HPDE6-E6E7 (cell line): ENCODE results near the gene FAM50A.

ENCODE experiments used
- DNase-seq: peaks from one replicate; pipeline ENCODE4 v3.0.0; 2011; ENCODE audit warnings: missing footprints; ENCODE audit errors: extremely low spot score

The FAM50A gene

GRCh38 chrX:154412468-154412867 lies 31.5 kb upstream of the FAM50A start:
- DNase-seq = no peak

GRCh38 chrX:154413142-154413541 lies 30.8 kb upstream of the FAM50A start:
- no peak for DNase-seq

GRCh38 chrX:154417157-154417556 lies 26.8 kb upstream of the FAM50A start:
- no peak for DNase-seq

- DNase-seq = no peak
These were observed 24.8 kb upstream of the FAM50A start for GRCh38 chrX:154419189-154419588.

- DNase-seq = no peak
These were observed 24.1 kb upstream of the FAM50A start for GRCh38 chrX:154419688-154420401.

GRCh38 chrX:154420402-154420756 lies 23.6 kb upstream of the FAM50A start:
- no peak for DNase-seq

GRCh38 chrX:154426916-154427770 lies 16.8 kb upstream of the FAM50A start:
- DNase-seq = no peak

- peak; percentile 99 for DNase-seq
These were observed 15.5 kb upstream of the FAM50A start, which contains the start of gene ATP6AP1 for GRCh38 chrX:154428176-154429171. ATP6AP1 (plus strand) TSS chrX:154428677; CDS start chrX:154428693, 16 bp downstream.

GRCh38 chrX:154429711-154430110 lies 14.2 kb upstream of the FAM50A start:
- DNase-seq = no peak

- DNase-seq = no peak
These were observed 13.5 kb upstream of the FAM50A start for GRCh38 chrX:154430479-154430878.

- DNase-seq = no peak
These were observed 13.0 kb upstream of the FAM50A start for GRCh38 chrX:154430916-154431315.

GRCh38 chrX:154431341-154431740 lies 12.6 kb upstream of the FAM50A start:
- DNase-seq = no peak

GRCh38 chrX:154432210-154432609 lies 11.7 kb upstream of the FAM50A start:
- DNase-seq = no peak

- DNase-seq = no peak
These were observed 10.3 kb upstream of the FAM50A start for GRCh38 chrX:154433605-154434004.

- DNase-seq = no peak
These were observed 9.4 kb upstream of the FAM50A start for GRCh38 chrX:154434394-154435168.

- no peak for DNase-seq
These were observed 8.7 kb upstream of the FAM50A start for GRCh38 chrX:154435171-154435733.

GRCh38 chrX:154436374-154436982 lies 7.5 kb upstream of the FAM50A start:
- peak; percentile 47 for DNase-seq

GRCh38 chrX:154436983-154437752 lies 6.8 kb upstream of the FAM50A start, which contains the start of gene GDI1:
GDI1 (plus strand) TSS chrX:154437154; CDS start chrX:154437255, 101 bp downstream.
- peak; percentile 60 for DNase-seq
